ENCODE results near the gene POLR2E.

POLR2E gene

DNA sequence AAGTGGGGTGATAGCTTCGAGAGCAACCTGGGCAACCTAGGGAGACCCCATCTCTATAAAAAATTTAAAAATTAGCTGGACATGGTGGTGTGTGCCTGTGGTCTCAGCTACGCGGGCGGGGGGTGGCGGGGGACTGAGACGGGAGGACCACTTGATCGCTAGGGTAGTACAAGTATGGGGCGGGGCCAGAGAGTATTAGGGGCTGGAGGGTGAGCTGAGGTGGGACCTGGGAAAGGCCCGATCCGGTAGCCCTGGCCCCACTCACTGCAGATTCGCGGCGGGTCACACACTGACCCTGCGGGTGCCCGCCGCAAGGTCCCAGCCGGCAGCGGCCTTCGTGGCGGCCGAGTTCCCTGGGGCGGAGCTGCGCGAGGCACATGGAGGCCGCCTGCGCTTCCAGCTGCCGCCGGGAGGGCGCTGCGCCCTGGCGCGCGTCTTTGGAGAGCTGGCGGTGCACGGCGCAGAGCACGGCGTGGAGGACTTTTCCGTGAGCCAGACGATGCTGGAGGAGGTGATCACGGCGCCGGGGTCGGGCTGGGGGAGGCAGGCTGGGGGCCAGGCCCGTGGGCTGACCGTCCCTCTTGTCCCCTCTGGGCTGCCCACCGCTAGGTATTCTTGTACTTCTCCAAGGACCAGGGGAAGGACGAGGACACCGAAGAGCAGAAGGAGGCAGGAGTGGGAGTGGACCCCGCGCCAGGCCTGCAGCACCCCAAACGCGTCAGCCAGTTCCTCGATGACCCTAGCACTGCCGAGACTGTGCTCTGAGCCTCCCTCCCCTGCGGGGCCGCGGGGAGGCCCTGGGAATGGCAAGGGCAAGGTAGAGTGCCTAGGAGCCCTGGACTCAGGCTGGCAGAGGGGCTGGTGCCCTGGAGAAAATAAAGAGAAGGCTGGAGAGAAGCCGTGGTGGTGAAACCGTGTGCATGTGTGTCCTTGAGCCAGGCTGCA is 30.2 kb downstream of the POLR2E start:
- peak; percentile 86 for DNase-seq (ENCODE audit: low read depth, low spot score)

DNA sequence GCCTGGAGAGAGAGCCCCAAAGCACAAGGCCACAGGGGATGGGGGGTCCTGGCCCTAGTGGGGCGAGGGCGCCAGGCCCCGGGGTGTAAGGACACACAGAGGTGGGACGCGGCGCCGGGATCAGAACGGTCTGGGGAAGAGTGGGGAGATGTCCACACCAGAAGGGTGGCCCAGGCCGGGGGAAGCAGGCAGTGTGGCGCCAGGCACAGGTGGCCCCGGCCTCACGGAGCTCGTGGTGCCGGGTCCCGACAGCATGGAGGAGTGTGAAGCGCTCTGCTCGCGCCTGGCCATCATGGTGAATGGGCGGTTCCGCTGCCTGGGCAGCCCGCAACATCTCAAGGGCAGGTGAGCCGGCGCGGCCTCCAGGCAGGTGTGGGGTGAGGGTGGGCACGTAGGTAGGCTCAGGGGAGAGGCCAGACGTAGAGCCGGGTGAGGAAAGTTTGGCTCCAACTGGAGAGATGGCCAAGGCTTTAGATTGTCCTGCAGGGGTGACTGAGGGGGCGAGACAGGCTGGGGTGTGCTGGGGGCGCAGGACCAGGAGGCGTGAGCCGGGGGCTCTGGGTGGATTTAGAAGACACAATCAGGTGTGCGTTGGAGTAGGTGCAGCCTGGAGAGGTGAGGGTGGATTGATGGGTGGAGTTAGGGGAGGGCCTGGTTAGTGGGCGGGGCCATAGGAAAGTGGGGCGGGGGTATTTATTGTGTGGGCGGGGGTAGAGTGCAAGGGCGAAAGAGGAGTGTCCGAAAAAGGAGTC is 31.1 kb downstream of the POLR2E start:
- no peak for DNase-seq (ENCODE audit: low read depth, low spot score)

DNA sequence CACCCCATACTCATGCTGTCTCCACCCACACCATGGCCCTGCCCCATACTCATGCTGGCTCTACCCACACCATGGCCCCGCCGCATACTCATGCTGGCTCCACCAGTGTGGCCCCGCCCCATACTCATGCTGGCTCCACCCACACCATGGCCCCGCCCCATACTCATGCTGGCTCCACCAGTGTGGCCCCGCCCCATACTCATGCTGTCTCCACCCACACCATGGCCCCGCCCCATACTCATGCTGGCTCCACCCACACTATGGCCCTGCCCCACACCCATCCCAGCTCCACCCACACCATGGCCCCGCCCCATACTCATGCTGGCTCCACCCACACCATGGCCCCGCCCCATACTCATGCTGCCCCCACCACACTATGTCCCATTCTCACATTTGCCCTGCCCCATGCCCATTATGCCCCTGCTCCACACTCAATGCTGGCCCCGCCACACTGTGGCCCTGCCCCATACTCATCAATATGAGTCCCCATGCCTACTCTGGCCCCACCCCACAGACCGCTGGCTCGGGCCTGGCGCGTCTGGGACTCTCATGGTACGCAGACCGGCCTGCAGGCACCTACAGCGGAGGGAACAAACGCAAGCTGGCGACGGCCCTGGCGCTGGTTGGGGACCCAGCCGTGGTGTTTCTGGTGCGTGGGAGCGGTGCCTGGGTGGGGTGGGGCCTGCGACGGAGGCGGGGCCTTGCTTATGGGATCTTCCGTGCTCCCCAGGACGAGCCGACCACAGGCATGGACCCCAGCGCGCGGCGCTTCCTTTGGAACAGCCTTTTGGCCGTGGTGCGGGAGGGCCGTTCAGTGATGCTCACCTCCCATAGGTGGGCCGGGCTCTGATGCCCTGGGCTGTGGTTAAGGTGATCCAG is 31.9 kb downstream of the POLR2E start:
- DNase-seq (ENCODE audit: low read depth, low spot score) = no peak

DNA sequence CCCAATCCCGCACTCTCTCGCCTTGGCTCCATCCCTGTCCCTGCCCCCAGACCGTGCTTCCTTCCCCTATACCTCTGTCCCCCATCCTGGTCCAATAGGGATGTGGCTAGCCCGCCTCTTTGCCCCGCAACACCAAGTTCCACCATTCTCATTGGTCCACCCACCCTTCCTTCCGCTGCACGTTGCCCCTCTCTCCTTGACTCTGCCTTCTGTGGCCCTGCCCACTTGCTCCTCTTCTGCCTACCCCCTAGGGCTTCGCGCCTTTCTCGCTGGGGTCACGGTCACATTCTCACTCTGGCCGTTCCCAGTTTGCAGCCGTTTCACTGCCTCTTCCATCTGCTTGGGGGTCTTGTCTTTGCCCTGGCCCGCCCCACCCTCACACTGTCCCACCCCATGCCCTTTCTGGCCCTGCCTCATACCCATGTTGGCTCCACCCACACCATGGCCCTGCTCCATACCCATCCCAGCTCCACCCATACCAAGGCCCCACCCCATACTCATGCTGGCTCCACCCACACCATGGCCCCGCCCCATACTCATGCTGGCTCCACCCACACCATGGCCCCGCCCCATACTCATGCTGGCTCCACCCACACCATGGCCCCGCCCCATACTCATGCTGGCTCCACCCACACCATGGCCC is 32.7 kb downstream of the POLR2E start:
- no peak for DNase-seq (ENCODE audit: low read depth, low spot score)

DNA sequence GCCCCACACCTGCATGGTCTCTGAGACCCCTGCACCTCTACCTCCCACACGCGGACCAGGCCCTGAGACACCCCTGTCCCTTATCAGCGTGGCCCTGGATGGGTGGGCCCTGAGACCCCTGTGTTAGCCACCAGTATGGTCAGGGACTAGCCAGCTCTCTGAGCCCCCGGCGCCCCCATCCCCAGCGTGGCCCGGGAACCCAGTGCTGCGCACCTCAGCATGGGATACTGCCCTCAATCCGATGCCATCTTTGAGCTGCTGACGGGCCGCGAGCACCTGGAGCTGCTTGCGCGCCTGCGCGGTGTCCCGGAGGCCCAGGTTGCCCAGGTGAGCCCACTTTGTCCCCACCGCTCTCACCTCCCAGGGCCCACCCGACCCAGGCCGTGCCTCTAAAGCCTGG is 33.2 kb downstream of the POLR2E start:
- no peak for DNase-seq (ENCODE audit: low read depth, low spot score)

DNA sequence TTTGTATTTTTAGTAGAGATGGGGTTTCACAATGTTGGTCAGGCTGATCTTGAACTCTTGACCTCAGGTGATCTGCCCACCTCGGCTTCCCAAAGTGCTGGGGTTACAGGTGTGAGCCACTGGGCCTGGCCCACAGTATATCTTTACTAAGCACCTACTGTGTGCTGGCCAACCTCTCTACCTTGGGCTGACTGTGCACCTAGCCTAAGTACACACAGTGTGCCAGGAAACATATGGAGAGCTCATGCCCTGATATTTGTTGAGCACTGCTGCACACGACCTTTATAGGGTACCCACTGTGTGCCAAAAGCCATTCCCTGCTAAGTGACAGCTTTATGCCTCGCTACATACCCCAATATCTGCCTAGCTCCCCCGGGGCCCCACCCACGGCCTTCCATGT is 34.5 kb downstream of the POLR2E start:
- no peak for DNase-seq (ENCODE audit: low read depth, low spot score)

DNA sequence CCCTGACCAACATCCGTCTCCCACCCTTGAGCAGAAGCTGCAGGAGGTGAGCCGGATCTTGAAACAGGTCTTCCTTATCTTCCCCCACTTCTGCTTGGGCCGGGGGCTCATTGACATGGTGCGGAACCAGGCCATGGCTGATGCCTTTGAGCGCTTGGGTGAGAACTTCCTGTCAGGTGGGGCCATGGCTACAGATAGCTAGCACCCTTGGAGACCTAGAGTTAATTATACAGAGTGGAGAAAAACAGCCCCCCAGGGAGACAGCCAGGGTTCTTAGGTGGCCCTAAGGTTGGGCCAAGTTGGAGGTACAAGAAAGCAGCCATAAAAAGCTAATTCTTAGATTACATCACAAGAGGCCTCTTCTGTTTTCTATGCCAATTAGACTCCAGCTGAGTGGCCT is 37.1 kb downstream of the POLR2E start:
- DNase-seq (ENCODE audit: low read depth, low spot score) = no peak

DNA sequence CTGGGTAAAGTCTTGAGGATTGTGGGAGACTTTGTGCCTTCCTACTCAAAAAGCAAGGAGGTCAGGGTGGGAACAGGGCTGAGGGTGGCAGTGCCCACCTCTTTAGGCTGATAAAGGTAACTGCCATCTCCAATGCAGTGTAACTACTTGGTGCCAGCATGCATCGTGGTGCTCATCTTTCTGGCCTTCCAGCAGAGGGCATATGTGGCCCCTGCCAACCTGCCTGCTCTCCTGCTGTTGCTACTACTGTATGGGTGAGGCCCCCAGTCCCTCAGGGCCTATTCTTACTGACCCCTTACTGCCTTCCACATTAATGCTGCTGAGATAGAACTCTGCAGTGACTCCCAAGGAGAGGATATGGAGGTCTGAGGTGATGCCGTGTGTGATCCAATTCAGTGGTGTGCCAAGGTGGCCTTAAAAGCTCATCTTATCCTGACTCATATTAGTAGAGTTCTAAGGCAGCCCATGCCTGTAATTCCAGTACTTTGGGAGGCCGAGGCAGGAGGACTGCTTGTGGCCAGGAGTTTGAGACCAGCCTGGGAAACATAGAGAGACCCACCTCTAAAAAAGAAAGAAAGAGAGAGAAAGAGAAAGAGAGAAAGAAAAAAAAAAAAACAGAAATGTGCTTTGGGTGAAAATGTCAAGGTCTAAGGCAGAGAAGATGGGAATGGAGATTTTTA is 37.9 kb downstream of the POLR2E start:
- peak; percentile 68 for DNase-seq (ENCODE audit: low read depth, low spot score)

DNA sequence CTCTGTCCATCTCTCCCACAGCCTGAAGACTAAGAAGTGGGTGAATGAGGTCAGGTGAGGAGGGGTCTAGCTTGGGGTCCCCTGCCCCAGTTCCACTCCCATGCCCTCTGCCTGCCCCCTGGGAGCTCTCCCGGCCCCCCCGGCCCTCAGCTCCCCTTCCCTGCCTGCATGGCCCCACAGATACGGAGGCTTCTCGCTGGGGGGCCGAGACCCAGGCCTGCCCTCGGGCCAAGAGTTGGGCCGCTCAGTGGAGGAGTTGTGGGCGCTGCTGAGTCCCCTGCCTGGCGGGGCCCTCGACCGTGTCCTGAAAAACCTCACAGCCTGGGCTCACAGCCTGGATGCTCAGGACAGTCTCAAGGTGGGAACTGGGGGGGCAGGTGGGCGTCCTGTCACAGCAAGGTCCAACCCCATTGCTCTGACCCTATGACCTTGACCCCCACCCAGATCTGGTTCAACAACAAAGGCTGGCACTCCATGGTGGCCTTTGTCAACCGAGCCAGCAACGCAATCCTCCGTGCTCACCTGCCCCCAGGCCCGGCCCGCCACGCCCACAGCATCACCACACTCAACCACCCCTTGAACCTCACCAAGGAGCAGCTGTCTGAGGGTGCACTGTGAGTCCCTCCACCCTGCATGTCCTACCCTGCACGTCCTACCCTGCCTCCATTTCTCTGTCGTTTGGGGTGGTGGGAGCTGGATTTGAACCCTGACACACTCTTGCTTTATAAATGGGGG is 39.1 kb downstream of the POLR2E start:
- DNase-seq (ENCODE audit: low read depth, low spot score) = no peak

DNA sequence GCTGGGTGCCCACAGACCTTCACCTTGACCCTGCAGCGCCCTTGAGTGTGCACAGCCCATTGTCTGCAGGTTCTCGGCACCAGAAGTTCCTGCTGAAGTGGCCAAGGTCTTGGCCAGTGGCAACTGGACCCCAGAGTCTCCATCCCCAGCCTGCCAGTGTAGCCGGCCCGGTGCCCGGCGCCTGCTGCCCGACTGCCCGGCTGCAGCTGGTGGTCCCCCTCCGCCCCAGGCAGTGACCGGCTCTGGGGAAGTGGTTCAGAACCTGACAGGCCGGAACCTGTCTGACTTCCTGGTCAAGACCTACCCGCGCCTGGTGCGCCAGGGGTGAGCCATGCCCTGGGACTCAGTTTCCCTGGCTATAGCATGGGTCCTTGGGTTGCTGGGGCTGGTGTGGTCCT is 40.1 kb downstream of the POLR2E start:
- DNase-seq (ENCODE audit: low read depth, low spot score) = no peak

DNA sequence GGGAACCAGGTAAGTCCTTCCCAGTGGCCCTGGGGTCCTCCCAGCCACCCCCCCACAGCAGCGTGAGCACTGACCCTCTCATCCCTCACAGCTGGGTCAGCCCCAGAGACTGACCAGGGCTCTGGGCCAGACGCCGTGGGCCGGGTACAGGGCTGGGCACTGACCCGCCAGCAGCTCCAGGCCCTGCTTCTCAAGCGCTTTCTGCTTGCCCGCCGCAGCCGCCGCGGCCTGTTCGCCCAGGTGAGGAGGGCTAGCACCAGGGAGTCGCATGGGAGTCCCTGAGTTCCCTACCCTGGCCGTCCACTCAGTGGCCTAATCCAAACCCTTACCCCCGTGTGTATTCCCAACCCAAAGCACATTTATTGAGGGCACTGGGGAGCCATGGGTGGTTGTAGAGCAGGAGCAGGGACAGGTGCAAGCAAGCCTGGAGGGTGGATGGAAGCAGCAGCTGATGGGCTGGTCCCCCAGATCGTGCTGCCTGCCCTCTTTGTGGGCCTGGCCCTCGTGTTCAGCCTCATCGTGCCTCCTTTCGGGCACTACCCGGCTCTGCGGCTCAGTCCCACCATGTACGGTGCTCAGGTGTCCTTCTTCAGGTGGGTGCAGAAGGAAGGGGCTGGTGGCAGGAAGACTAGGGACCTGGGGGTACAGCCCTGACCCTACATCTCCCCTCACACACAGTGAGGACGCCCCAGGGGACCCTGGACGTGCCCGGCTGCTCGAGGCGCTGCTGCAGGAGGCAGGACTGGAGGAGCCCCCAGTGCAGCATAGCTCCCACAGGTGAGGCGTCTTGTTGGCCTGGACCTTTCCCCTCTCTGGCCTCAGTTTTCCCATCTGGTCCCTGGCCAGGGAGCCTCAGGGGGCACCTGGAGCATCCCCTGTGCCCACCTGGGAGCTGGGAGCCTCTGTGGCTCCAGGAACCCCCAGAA is 40.8 kb downstream of the POLR2E start:
- no peak for DNase-seq (ENCODE audit: low read depth, low spot score)

DNA sequence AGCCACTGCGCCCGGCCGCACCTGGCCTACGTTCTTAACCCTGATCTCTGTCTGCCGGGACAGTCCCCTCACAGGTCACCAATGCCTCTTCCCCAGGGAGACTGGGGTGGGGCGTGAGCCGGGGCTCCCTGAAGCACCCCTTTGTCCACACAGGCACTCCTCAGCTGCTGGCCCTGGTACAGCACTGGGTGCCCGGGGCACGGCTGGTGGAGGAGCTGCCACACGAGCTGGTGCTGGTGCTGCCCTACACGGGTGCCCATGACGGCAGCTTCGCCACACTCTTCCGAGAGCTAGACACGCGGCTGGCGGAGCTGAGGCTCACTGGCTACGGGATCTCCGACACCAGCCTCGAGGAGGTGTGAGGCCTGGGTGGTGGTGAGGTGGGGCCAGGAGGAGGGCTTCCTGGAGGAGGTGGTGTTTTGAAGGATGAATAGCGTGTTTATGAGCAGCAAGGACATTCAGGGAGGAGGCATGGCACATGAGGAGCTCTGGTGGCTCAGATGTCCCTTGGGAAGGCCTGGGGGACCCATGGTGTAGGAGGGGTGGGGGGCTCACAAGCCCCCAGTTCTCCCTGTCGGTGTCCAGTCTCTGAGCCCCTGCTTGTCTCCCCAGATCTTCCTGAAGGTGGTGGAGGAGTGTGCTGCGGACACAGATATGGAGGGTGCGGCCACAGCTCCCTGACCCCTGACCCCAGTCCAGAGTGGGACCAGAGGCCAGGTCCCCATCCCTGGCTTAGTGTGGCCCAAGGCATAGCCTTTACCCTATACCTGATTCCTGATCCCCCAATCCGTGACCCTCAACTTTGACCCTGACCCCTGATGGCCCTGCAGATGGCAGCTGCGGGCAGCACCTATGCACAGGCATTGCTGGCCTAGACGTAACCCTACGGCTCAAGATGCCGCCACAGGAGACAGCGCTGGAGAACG is 41.7 kb downstream of the POLR2E start:
- DNase-seq (ENCODE audit: low read depth, low spot score) = no peak

DNA sequence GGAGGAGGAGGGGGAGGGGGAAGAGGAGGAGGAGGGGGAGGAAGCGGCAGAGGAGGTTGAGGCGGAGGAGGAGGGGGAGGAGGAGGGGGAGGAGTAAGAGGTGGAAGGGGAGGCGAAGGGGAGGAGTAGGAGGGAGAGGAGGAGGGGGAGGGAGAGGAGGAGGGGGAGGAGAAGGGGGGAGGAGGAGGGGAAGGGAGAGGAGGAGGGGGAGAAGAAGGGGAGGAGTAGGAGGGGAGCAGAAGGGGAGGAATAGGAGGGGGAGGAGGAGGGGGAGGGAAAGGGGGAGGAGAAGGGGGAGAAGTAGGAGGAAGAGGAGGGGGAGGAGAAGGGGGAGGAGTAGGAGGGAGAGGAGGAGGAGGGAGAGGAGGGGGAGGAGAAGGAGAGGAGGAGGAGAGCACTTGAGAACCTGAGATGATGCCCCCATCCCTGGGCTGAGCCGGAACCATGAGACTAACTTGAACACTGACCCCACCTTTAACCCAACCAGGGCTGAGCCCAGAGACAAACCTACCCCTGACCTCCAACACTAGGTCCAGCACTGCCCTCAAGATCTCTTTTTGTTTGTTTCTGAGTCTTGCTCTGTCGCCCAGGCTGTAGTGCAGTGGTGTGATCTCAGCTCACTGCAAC is 42.7 kb downstream of the POLR2E start:
- no peak for DNase-seq (ENCODE audit: low read depth, low spot score)

DNA sequence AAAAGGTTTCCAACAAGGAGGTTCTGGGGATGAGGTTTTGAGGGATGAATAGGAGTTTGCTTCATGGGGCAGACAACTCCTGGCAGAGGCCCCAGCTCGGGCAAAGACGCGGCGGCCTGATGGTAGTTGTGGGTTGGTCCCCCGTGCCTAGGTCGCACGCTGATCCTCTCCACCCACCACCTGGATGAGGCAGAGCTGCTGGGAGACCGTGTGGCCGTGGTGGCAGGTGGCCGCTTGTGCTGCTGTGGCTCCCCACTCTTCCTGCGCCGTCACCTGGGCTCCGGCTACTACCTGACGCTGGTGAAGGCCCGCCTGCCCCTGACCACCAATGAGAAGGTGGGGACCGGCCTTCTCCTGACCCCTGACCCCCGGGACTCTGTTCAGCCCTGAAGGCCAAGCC is 43.4 kb downstream of the POLR2E start:
- DNase-seq (ENCODE audit: low read depth, low spot score) = no peak

DNA sequence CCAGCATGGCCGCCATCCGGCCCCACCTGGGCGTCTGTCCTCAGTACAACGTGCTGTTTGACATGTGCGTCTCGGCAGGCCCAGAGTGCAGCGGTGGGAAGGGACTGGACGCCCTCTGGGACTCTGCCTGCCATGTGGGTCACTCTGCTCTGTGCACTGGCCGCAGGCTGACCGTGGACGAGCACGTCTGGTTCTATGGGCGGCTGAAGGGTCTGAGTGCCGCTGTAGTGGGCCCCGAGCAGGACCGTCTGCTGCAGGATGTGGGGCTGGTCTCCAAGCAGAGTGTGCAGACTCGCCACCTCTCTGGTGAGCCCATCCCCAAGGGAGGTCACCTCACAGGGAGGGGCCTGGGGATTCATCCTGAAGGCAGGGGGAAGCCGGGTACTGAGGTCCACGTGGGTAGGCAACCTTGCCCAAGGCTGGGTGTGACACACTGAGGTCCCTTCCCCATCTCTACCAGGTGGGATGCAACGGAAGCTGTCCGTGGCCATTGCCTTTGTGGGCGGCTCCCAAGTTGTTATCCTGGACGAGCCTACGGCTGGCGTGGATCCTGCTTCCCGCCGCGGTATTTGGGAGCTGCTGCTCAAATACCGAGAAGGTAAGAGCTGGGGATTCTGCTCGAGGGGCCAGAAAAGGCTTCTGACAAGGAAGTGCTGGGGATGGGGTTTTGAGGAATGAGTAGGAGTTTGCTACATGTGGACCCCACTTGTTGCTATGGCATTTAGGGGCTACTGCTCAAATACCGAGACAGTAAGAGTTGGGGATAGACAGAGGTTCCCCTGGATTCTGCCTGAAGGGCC is 44.0 kb downstream of the POLR2E start:
- DNase-seq (ENCODE audit: low read depth, low spot score) = no peak

DNA sequence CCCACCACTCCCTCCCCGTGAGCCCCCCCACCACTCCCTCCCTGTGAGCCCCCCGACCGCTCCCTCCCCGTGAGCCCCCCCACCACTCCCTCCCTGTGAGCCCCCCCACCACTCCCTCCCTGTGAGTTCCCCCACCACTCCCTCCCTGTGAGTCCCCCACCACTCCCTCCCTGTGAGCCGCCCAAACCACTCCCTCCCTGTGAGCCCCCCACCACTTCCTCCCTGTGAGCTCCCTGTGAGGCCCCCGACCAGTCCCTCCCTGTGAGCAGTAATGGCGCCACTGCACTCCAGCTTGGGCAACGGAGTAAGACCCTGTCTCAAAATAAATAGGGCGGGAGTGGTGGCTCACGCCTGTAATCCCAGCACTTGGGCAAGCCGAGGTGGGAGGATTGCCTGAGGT is 45.4 kb downstream of the POLR2E start:
- DNase-seq (ENCODE audit: low read depth, low spot score) = no peak

DNA sequence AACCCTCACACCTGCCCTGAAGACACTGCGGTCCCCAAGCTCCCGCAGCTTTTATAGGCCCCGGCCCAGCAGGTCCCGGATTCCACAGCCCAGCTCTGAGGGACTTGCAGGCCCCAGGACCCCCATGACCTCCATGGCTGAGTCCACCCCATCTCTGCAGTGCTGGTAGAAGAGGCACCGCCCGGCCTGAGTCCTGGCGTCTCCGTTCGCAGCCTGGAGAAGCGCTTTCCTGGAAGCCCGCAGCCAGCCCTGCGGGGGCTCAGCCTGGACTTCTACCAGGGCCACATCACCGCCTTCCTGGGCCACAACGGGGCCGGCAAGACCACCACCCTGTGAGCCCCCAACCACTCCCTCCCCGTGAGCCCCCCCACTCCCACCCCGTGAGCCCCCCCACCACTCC is 46.1 kb downstream of the POLR2E start:
- no peak for DNase-seq (ENCODE audit: low read depth, low spot score)
